ENCODE measurements around the gene CABP7.

Gene CABP7

GRCh38 chr22:29700900-29701154 lies 19.0 kb upstream of the CABP7 start:
- H3K9me2 ChIP-seq (replicated peaks; ENCODE audit: control insufficient read depth, low read length), result no peaks in the 10 kb centered on the region
- H3K27me3 ChIP-seq (ENCODE audit: control insufficient read depth, low read length), result no peaks in the 10 kb centered on the region; the same call in 1 of the 2 replicates
- TF ChIP-seq EZH2phosphoT487 (IDR thresholded peaks at IDR 0.05; ENCODE audit: borderline replicate concordance, low read length), result no peak
- TF ChIP-seq CTCF (IDR thresholded peaks at IDR 0.05; ENCODE audit: low read depth, low read length, poor library complexity, severe bottlenecking), result no peak
- H3K4me3 ChIP-seq (ENCODE audit: low read length), result no peak overlapping the region
- H3K79me2 ChIP-seq (ENCODE audit: control insufficient read depth, low read length), result no peaks in the 10 kb centered on the region
- no peak overlapping the region for H3K4me2 ChIP-seq (ENCODE audit: low read length)
- no peaks in the 10 kb centered on the region for H3K9me3 ChIP-seq (ENCODE audit: control insufficient read depth, insufficient read depth, low read length)
- H3K36me3 ChIP-seq (ENCODE audit: control insufficient read depth, low read length), result no peaks in the 10 kb centered on the region
- H3K27ac ChIP-seq (ENCODE audit: low read depth, low read length), result no peak overlapping the region
- no peaks in the 10 kb centered on the region for H3F3A ChIP-seq (ENCODE audit: control insufficient read depth, insufficient read depth)
- H3K4me1 ChIP-seq (ENCODE audit: control insufficient read depth, low read length), result peaks cover 26% of the 10 kb centered on the region
- H4K20me1 ChIP-seq (ENCODE audit: control insufficient read depth, insufficient read depth, low read depth, low read length), result 0 out of 2 replicates have a peak, but pooled peaks cover 3% of the 10 kb centered on the region

GRCh38 chr22:29701155-29701999 lies 18.4 kb upstream of the CABP7 start:
- no peaks in the 10 kb centered on the region for H3K79me2 ChIP-seq (ENCODE audit: control insufficient read depth, low read length)
- 0 out of 2 replicates have a peak, but pooled peaks cover 3% of the 10 kb centered on the region for H4K20me1 ChIP-seq (ENCODE audit: control insufficient read depth, insufficient read depth, low read depth, low read length)
- H3K27ac ChIP-seq (ENCODE audit: low read depth, low read length), result no peak overlapping the region
- H3K9me3 ChIP-seq (ENCODE audit: control insufficient read depth, insufficient read depth, low read length), result no peaks in the 10 kb centered on the region
- no peaks in the 10 kb centered on the region for H3K9me2 ChIP-seq (replicated peaks; ENCODE audit: control insufficient read depth, low read length)
- H3K36me3 ChIP-seq (ENCODE audit: control insufficient read depth, low read length), result no peaks in the 10 kb centered on the region
- no peak overlapping the region for H3K4me3 ChIP-seq (ENCODE audit: low read length)
- H3K4me1 ChIP-seq (ENCODE audit: control insufficient read depth, low read length), result peaks cover 26% of the 10 kb centered on the region
- TF ChIP-seq EZH2phosphoT487 (IDR thresholded peaks at IDR 0.05; ENCODE audit: borderline replicate concordance, low read length), result no peak
- TF ChIP-seq CTCF (IDR thresholded peaks at IDR 0.05; ENCODE audit: low read depth, low read length, poor library complexity, severe bottlenecking), result peak; percentile 34
- H3K4me2 ChIP-seq (ENCODE audit: low read length), result no peak overlapping the region
- no peaks in the 10 kb centered on the region; the same call in 1 of the 2 replicates for H3K27me3 ChIP-seq (ENCODE audit: control insufficient read depth, low read length)
- no peaks in the 10 kb centered on the region for H3F3A ChIP-seq (ENCODE audit: control insufficient read depth, insufficient read depth)

GRCh38 chr22:29702000-29702930 lies 17.5 kb upstream of the CABP7 start:
- Histone ChIP-seq H3K4me1 (ENCODE audit: control insufficient read depth, low read length) (peaks cover 26% of the 10 kb centered on the region), H3K9me3 (ENCODE audit: control insufficient read depth, insufficient read depth, low read length) (no peaks in the 10 kb centered on the region), H3K79me2 (ENCODE audit: control insufficient read depth, low read length) (no peaks in the 10 kb centered on the region), H3K27me3 (ENCODE audit: control insufficient read depth, low read length) (no peaks in the 10 kb centered on the region; the same call in 1 of the 2 replicates), H4K20me1 (ENCODE audit: control insufficient read depth, insufficient read depth, low read depth, low read length) (0 out of 2 replicates have a peak, but pooled peaks cover 3% of the 10 kb centered on the region), H3K4me2 (ENCODE audit: low read length) (peak overlapping the region; percentile 54), H3K27ac (ENCODE audit: low read depth, low read length) (no peak overlapping the region), H3K4me3 (ENCODE audit: low read length) (peak overlapping the region; percentile 39), H3K9me2 (replicated peaks; ENCODE audit: control insufficient read depth, low read length) (no peaks in the 10 kb centered on the region), H3F3A (ENCODE audit: control insufficient read depth, insufficient read depth) (no peaks in the 10 kb centered on the region), H3K36me3 (ENCODE audit: control insufficient read depth, low read length) (no peaks in the 10 kb centered on the region)
- TF ChIP-seq EZH2phosphoT487 (IDR thresholded peaks at IDR 0.05; ENCODE audit: borderline replicate concordance, low read length) (no peak), CTCF (IDR thresholded peaks at IDR 0.05; ENCODE audit: low read depth, low read length, poor library complexity, severe bottlenecking) (no peak)

Measured in DOHH2 (cell line).